Sigmoid colon (tissue), 3 donors: Measurements from ENCODE around the gene RBM18.

Source experiments
- CTCF ChIP-seq, 4 experiments: fragments of 450-650 bp in 3 of 4; fragments of 200-600 bp in 1 of 4; IDR thresholded peaks; one replicate each; pipeline ENCODE4 v1.5.1; 2016 to 2019; ENCODE audit warnings: antibody characterized with exemption in 4 of 4, mild to moderate bottlenecking in 3 of 4, moderate library complexity in 2 of 4
- POLR2A ChIP-seq, 2 donors: fragments of 450-650 bp; IDR thresholded peaks; one replicate each; pipeline ENCODE4 v1.6.1; 2016; ENCODE audit warnings: antibody characterized with exemption in 2 of 2, mild to moderate bottlenecking in 2 of 2, moderate library complexity in 2 of 2

GRCh38 chr9:122213589-122214413 is 50.8 kb downstream of the RBM18 start:
- TF ChIP-seq CTCF (IDR thresholded peaks at IDR 0.05), result no peak
- no peak for TF ChIP-seq POLR2A (IDR thresholded peaks at IDR 0.05)
